HG03565 (cell line): ENCODE measurements around the gene PCBP2.

Experiments used
- ATAC-seq: cut with Tn5 transposase; IDR thresholded peaks from one replicate; pipeline ENCODE4 v1.9.1; 2021; ENCODE audit warnings: mild to moderate bottlenecking, moderate library complexity; ENCODE audit not compliant: unreplicated experiment

PCBP2 gene

DNA sequence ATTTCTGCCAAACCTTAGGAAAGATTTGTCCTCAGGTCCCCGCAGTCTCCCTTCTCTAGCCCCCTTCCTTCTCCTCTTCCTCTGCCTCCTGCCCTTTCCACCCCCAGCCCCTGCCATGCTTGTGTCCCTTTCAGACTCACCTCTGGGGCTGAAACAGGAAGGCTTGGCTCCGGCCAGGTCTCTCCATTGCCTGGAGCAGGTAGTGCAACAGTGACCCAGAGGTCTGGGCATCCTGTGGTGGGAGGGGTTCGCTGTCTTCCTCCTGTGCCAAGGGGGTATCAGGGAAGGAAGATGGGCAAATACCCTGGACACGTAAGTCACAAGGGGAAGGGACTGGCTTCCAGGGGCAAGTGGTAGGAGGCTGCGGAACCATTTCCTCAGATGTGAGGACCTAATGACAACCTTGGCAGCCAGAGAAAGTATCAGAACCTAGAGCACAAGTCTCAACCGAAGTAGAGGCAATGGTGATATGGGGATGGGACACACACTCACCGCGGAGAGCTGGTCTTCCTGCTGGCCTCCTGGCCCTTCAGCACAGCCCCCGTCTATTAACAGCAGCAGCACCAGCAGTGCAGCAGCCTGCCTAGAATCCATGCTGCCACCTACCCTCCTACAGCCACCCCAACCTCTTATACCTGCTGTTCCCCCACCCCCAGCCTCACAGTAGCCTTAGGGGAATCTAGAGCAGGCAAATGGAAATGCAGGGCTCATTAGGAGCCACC, 55.1 kb downstream of the PCBP2 start, which contains the start of gene NPFF:
TSS of gene NPFF (minus strand) at position 604 of the 722 bp plus-strand sequence. CDS start at position 594, 10 bp downstream.
- ATAC-seq, result no peak

DNA sequence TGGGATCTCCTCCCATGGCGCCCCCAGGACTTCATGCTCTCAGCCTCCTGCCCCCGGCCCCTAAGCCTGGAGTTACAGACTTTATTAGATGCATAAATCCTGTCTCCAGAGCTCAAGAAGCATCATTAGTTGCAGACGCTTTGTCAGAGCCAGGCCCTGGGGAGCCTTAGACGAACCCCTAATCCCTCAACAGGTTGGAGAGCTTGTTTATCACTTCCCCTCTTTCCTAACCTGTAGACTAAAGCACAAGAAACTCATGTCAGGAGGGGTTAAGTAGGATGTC, 55.6 kb downstream of the PCBP2 start:
- ATAC-seq, result no peak

- ATAC-seq, result peak; percentile 81
Observed at GRCh38 chr12:53508534-53509170, 56.8 kb downstream of the PCBP2 start.

DNA sequence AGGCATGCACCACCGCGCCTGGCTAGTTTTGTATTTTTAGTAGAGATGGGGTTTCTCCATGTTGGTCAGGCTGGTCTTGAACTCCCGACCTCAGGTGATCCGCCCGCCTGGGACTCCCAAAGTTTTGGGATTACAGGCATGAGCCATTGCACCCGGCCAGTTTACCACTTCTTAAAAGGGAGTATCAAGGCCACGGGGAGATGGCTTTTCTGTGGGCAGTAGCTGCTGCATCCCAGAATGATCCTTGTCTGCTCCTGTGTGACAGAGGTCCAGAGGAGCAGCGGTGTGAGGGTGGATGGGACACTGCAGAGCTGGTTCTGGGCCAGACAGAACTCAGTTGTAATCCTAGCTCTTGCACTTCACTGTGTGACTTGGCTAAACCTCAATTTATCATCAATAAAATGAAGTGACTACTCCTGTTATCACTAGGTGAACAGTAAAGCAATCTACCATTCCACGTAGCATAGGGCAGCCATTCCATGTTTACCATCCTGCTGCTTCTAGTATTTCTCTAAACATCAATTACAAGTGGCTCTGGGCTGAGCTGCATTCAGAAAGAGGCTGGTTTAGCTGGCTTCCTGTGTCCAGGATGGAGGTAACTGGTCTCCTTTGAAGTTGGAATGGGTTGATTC, 58.4 kb downstream of the PCBP2 start:
- ATAC-seq, result no peak

DNA sequence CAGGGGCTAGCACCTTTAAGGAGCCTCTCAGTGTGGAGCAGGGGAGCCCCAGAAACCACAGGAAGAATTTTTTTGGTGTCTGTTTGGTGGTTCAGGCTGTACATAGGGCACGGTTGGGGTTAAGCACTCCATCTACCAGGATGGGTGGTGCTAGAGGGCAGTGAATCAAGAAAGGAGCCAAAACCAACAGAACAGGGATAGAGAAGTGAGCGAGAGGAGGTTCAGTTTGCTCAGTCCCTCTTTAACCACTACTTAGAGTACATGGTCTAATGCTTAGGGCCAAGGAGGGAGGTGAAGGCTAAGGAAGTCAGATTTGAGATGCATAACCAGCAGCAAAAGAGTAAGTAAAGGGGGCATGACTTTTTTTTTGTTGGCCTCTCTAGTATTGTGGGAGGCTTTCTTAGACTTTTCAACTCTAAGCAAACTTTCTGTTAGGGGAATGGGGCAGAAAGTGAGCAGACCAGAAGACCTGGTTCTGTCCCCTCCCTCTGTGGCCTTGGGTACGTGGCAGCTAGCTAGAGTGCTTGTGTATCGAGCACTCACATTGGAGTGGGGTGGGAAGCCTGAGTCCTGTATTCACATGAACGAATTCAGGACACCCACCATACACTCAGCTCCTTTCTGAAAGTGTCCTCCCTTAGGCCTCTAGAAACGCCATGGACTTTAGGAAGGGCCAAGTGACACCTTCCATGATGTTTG, 62.0 kb downstream of the PCBP2 start:
- no peak for ATAC-seq

DNA sequence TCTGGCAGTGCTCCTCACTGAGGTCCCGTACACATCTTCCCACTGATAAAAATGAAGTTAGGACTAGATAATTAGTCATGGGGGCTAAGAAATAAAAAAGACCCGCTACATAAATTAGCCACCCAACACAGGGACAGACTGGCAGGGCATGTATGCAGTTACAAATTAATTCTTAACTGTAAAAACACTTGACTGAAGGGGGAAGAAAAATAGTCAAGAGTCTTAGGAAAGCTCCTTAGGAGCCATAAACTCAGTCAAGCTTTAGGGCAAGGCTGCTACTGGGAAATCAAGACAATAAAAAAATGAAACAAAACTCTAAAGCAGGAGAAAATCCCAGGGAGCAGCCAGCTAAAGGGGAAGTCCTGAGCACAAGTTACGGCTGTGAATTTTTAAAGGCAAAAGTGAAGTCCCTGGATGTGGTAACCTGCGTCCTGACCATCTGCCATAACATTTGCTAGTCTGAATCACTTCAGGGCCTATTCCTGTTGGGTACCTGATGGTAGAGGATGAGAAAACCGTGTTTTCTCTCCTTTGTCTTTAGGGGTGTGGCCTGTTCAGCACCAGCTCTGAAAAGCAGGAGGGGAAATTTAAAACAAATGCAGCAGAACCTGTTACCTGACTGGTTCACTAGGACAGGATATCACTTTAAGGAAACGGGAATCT, 62.9 kb downstream of the PCBP2 start:
- no peak for ATAC-seq

DNA sequence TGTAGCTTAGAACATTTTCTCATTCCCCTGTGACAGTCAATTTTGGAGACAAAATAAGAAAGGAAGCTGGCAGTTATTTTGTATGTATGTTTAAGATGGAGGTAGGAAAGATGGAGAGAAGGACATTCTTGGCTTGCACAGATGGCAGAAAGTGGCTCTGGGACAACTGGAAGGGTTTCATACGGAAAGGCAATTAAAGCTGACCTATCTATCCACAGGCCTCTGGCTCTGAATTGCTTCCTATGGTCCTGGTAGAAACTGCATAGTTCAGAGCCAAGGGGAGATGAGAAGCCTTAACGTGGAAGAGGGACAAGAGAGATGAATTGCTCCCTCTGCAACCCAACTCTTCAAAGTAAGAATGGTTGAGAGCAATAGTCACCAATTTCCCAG, 63.4 kb downstream of the PCBP2 start:
- ATAC-seq, result no peak

DNA sequence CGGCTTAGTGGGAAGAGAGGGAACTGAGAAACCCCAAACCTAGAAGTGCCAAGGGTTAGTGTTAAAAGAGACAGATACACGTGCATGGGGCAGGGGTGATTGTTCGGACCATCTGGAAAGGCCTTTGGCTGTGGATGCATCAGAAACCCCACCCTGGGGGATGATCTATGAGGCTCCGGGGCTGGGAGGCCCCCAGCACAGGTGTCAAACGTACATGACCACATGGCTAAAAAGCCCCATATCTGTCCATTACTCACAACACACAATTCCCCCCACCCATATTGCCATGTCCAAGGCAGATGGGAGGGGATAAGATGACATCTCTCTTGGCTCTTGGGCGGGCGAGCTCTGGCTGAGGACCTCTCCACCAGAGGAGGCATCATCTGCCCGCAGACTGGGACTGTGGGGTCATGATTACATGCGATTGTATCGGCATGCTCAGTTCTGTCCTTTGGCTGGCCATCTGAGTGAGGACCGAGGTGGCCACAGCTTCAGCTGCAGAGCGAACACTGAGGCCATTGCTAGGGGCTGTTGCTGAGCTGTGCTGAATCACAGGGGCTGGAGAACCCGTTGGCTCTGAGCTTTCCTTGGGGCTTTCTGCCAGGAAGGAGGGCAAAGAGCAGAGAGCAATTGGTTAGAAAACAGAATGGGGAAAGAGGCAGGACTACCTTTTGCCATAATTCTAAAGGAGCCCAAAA, 65.0 kb downstream of the PCBP2 start:
- ATAC-seq, result no peak

GRCh38 chr12:53518381-53518780, 66.5 kb downstream of the PCBP2 start:
- ATAC-seq, result no peak

DNA sequence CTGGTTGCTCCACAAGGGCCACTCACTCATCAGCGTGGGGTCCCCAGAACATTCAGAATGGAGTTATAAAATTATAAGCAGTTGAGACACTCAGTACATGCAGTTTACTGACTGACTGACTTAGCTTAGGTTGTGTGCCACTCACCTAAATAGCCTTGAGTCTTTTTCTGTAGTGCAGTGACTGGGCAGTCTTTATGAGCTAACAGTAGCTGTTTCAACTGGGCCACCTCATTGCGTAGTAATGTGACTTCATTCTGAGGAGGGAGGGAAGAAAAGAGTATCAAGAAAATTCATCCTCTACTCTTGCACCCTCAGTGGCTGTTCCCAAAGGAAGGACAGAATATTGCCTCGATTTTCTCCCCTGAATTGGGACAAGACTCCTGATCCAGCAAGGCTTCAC, 71.2 kb downstream of the PCBP2 start:
- ATAC-seq, result no peak

GRCh38 chr12:53524476-53524875, 72.6 kb downstream of the PCBP2 start:
- no peak for ATAC-seq

DNA sequence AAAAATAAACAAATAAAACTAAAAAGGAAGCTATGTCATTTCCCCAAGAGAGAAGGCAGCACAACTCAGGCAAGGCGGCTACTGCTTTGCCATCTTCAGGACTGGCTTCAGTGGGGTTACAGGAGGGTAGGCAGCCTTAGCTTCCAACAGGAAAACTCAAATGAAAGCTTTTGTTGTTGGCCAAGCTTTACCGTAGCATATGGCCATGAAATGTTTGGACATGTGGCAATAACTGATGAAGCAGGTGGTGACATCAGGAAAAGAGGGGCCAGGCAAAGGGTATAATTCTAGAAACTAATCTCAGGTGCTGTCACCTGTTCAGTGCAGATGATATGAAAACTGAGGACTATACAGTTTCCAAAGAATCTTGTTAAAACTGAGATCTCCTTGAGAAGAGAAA, 78.2 kb downstream of the PCBP2 start:
- no peak for ATAC-seq
